Vagina (tissue), 2 donors: ENCODE measurements around the gene DIP2A.

Source experiments
- POLR2A ChIP-seq, 2 donors: fragments of 450-650 bp; IDR thresholded peaks; one replicate each; pipeline ENCODE4 v1.6.1; 2017; ENCODE audit warnings: antibody characterized with exemption in 2 of 2, mild to moderate bottlenecking in 2 of 2, moderate library complexity in 2 of 2
- TF ChIP-seq, protein P1 (sequence below), 3 experiments: fragments of 450-650 bp in 2 of 3; fragments of 200-600 bp in 1 of 3; sonication (generic) in 1 of 3; IDR thresholded peaks; one replicate each; pipeline ENCODE4 v1.5.1; 2017 to 2019; ENCODE audit warnings: antibody characterized with exemption in 3 of 3, mild to moderate bottlenecking in 2 of 3, moderate library complexity in 2 of 3

GRCh38 chr21:46465651-46466050 is 7.0 kb downstream of the DIP2A start:
- no peak for TF ChIP-seq POLR2A (IDR thresholded peaks at IDR 0.05)
- TF ChIP-seq, protein P1, sequence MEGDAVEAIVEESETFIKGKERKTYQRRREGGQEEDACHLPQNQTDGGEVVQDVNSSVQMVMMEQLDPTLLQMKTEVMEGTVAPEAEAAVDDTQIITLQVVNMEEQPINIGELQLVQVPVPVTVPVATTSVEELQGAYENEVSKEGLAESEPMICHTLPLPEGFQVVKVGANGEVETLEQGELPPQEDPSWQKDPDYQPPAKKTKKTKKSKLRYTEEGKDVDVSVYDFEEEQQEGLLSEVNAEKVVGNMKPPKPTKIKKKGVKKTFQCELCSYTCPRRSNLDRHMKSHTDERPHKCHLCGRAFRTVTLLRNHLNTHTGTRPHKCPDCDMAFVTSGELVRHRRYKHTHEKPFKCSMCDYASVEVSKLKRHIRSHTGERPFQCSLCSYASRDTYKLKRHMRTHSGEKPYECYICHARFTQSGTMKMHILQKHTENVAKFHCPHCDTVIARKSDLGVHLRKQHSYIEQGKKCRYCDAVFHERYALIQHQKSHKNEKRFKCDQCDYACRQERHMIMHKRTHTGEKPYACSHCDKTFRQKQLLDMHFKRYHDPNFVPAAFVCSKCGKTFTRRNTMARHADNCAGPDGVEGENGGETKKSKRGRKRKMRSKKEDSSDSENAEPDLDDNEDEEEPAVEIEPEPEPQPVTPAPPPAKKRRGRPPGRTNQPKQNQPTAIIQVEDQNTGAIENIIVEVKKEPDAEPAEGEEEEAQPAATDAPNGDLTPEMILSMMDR (IDR thresholded peaks at IDR 0.05), result no peak
